NCI-H187 (cell line): ENCODE data around the gene CD226.
"Not testable (repeated sequence)": the region's sequence is repeated elsewhere in the genome, so short reads cannot be mapped to it uniquely, and the experiment has no call there.

Experiments
- DNase-seq, 2 experiments: peaks; one replicate each; lab custom pipeline; 2025; lab: John Stamatoyannopoulos, UW

Gene CD226

GRCh38 chr18:69947361-69948133 is at the start of gene CD226:
Gene CD226 (minus strand): TSS chr18:69947873. CDS start chr18:69947406, 467 bp downstream.
- DNase-seq, result no peak

DNA sequence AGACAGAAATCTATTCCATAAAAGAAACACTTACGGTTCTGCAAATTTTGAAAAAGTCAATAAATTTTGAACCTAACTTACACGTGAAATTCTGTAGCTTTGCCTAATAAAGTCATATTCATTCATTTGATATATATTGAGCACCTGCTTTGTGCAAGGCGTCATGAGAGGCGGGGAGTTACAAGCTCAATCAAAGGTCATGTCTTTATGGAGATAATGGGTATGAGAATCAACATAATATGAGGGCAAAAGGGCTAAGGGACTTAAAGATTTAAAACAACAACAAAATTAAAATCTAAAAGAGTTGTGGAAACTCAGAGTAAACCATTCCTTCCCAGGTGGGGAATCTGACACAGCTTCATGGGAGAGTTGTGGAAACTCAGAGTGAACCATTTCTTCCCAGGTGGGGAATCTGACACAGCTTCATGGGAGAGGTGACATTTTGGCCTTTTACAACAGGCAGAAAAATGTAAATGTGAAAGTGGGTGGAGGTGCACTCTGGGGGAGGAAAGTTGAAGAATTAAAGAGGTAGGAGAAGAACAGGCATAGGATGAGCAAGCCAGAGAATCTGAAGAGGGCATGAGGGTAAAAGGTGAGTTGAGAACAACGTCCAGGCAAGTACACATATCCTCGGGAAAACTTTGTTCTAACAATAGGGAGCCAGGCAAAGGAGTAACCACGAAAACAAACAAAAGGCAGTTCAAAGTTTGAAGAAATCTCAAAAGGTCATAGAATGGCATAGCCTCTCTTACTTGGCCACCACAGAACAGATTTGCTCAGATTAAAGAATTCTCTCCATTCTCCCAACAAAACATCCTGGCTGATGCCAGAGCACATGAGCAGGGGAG is 49.5 kb upstream of the CD226 start:
- DNase-seq, result no peak

DNA sequence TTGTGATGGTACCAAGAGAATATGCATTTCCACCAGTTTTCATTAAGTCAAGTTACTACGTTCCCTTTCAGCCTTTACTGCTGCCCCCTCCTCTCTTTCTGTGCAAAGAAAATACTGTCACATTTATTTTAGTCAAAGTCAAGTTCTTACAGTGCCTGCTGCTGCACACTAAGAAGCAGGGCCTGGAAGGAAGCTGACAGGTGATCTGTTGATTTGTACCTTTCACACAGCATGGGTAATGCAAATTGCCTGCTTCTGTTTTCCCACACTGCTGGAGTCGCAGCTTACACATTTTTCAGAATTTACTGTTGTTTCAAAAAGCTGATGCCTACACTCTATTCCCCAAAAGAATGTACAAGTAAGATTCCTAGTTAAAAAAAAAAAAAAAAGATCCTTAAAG is 48.7 kb upstream of the CD226 start:
- no peak for DNase-seq

- DNase-seq, result no peak
Measured at GRCh38 chr18:69995774-69996173, 48.1 kb upstream of the CD226 start.

DNA sequence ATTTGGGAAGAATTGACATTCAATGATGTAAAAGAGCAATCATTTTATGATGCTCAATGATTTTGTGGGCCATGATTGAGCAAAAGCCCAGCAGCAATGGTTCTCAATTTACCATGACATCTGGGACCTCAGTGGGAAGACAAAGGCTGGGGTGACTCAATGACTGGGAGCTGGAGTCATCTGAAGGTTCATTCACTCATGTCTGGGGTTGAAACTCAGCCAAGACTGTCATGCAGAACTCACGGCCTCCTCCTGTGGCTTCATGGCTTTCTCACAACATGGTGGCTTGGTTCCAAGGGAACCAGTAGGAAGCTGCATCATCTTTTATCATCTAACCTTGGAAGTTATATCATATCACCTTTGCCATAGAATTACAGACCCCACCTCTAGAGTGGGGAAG is 45.1 kb upstream of the CD226 start:
- no peak for DNase-seq

- no peak for DNase-seq
Measured at GRCh38 chr18:69987870-69988269, 40.2 kb upstream of the CD226 start.

GRCh38 chr18:69985239-69985638 is 37.6 kb upstream of the CD226 start:
- DNase-seq, result no peak

DNA sequence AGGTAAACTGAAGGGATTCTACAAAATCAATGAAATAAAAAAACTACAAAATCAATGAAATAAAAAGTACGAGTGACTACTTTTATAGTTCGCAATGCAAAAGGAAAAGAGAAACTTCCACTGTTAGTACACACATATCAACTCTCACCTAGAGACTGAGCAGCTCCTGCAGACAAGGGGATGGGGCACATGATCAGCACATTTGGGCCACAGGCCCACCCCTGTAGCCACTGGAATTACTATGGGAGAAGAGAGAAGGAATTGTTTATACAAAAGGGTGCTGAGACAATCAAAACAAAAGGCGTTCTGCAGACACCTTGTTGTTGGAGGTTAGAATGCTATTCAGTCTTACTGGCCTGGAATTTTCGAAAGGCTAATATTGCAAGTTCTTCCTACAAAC is 34.7 kb upstream of the CD226 start:
- no peak for DNase-seq

- no peak for DNase-seq
Measured at GRCh38 chr18:69981948-69982347, 34.3 kb upstream of the CD226 start.

DNA sequence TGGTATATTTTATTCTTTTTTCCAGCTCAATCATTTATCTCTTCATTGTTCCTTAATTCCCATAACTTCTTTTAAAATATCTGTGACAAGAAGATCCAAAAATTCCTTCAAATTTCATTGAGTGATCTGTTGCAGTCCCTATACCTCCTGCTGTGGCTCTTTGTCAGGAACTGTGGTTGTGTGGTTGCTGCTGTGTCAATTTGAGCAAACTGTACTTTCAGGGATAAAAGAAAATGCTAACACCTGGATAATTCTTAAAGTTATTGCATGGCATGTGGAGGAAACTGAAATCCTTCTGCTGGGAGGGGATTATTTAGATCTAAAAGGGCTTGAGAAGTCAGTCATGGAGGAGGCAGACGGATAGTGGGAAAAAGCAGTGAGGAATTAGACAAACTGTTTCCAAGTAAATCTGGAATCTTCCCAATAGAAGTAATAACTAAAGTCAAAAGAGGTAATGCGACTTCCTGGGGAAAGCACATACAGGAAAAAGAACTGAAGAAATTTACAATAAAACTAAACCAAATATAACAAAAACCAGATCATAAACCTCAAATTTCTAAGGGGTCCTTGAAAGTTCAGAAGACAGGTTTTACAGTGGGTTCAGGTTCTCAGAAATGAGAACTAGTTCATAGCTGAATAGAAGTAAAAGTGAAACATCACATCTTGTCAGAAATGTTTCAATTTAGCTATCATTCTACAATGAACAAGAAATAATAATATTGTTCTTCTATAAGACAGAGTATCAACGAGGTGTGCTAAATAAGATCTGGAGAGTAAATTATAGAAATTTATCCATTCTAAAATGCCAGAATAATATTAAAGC is 33.5 kb upstream of the CD226 start:
- no peak for DNase-seq

- no peak for DNase-seq
Measured at GRCh38 chr18:69980509-69980908, 32.8 kb upstream of the CD226 start.

DNA sequence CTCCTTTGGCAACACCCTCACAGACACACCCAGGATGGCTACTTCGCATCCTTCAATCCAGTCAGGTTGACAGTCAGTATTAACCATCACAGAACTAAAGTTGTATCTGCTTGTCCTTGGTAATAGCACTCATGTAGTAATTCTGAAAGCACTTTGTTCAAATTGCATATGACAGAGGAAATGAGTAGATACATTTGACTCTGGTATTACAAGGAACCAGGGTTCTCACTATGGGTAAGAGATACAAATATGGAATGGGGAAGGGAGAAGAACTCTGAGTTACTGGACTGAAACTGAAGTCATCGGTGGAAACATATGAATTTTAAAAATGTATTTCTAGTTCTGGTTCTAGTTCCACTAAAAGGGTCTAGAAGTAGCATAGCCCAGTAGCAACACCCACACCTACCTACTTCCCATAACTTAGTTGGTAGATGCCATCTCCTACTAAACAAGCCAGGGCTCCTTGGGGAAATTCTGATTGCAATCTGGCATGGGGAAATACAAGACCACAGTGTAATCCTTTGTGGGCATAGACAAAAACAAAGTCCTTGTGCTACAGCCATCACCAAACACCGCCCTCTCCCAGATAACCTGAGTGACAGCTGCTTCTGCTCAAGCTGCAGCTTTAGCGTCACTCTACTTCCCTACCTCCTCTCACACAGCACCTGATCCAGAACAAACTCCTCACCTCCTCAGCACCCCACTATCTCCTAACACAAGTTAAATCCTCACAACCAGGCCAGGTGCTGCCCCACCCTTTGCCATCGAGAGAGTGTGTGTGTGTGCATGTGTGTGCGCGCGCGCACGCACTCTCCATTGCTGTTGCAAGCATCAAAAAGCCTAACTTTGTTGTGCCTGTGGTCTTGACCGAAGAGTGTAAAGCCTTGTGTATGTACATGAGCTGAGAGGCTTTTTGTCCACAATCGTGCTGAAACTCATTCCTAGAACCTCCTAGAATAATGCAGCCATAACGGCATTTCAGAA is 31.4 kb upstream of the CD226 start:
- no peak for DNase-seq

GRCh38 chr18:69975294-69975693 is 27.6 kb upstream of the CD226 start:
- not testable (repeated sequence) for DNase-seq

DNA sequence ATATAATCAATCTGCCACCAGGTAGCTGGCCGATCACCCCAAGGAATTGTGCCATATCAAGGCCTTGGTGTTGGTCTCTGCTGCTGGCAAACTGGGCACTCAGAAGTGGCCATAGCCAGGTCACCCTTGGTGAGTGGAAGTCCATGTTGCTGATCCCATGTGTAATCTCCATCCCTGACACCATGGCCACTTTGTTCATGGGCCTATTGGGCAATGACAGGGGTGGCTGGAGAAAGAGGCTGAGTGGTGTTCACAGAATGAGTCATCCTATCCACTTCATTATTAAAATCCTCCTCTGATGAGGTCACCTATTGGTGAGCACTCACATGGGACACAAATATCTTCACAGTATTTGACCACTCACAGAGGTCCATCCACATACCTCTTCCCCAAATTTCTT is 26.7 kb upstream of the CD226 start:
- no peak for DNase-seq

GRCh38 chr18:69969491-69969890 is 21.8 kb upstream of the CD226 start:
- no peak for DNase-seq

DNA sequence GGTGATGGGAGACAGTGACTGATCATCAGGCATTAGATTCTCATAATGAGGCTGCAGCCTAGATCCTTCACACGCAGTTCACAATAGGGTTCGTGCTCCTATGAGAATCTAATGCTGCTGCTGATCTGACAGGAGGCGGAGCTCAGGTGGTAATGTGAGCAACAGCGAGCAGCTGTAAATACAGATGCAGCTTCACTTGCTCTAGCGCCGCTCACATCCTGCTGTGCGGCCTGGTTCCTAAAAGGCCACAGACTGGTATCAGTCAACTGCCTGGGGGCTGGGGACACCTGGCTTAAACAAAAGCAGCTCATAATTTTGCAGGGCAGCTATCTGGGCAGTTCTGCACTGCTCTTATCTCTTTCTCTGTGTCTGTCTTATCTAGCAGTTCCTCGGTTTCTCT is 20.4 kb upstream of the CD226 start:
- DNase-seq, result no peak

DNA sequence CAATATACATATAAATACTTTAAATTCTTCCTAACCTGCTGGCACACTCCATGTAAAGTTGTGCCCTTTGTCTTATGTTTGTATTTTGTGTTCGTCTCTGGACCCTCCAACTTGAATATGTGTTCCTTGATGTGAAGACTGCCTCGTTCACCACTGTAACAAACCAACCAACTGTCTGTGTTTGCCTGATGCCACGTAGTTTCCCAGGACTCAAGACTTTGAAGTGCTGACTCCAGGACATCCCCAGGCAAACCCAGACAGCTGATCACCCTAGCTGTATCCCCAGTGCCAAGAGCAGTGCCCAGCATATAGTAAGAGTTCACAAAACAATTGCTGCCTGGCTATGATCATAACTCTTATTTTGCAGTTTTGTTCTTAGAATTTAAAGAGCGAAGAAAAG is 15.5 kb upstream of the CD226 start:
- DNase-seq, result no peak

- no peak for DNase-seq
Measured at GRCh38 chr18:69961718-69962117, 14.0 kb upstream of the CD226 start.

DNA sequence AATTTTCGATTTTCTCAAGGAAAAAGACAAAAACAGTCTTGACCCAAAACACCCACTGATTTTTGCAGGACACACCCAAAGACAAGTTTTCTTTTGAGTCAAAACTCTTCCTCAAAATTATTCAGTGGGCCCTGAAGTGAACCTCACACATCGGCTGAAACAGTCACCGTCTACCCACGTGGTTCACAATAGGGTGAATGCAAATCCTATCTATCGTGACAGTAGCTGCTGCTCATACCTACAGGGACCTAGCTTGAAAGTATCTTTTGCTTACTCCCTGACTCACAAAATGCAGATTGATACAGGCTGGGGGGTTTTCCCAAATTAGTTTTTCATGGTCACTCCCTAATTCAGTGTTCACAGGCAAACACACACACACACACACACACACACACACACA is 10.7 kb upstream of the CD226 start:
- DNase-seq, result no peak

- no peak for DNase-seq
Measured at GRCh38 chr18:69957747-69958146, 10.1 kb upstream of the CD226 start.
